GM10847 (cell line): Measurements from ENCODE around the gene SERPINB8.

ENCODE experiments used
- POLR2A ChIP-seq: IDR thresholded peaks from 2 replicates; pipeline ENCODE4 v1.6.1; 2011; ENCODE audit not compliant: insufficient read length; ENCODE audit errors: extremely low read depth

SERPINB8 gene, protein sequence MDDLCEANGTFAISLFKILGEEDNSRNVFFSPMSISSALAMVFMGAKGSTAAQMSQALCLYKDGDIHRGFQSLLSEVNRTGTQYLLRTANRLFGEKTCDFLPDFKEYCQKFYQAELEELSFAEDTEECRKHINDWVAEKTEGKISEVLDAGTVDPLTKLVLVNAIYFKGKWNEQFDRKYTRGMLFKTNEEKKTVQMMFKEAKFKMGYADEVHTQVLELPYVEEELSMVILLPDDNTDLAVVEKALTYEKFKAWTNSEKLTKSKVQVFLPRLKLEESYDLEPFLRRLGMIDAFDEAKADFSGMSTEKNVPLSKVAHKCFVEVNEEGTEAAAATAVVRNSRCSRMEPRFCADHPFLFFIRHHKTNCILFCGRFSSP

DNA sequence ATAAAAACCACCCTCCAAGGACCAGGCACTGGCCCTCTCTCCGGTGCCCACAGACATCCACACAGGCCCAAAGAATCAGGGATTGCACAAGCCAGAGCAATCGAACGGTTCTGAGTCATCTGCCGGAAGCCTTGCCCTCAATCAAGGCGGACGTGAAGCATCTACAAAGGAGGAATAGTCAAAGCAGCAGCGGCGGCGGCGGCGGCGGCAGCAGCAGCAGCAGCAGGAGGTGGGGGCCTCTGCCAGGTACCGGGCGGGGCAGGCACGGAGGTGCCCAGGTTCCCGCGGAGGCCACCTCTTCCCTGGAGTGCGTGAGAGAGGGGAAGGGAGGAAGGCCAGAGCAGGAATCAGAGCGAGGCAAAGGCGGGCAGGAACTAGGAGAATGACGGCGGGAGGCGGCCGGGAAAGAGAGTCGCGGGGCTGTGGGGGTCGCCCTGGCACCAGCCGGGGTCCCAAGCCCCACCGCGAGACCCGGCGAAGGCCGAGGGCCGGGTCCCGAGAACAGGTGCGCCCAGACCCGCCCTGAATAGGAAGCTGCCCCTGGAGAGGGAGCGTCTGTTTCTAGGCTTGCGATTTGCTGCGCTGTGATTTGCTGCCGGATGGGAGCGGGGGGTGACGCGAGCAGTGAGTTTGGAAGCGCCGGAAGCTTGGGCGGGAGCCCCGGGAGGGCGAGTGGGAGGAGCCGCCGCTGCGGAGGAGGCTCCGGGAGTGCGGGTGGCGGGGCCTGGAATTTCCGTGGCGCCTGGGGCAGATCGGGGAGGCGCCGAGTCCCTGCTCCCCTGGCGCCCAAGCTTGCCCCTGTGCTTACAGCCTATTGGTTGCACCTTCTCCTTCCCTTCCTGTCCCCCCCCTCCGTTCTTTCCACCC lies at the start of gene SERPINB8:
TSS of gene SERPINB8 (plus strand) at position 140 of the 867 bp plus-strand sequence. CDS start 8,228 bp downstream, outside the sequence.
- TF ChIP-seq POLR2A, result peak; percentile 62

DNA sequence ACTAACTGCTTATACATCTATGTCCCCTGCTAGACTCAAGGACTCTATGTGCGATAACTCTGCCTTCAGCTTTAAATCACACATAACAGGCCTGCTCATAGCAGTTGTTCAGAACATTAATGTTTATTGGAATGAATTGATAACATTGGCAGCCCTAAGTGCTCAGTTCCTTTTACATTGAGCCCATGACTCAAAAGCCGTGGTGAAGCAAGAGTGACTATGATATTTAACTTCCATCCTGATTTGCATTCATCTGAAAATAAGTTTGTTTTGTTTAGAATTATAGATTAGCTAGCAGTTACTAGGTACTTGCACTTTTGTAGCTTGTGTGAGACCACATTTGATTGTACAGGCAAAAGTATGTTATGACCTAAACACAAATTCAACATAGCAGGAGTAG lies 47.8 kb upstream of the SERPINB8 start:
- no peak for TF ChIP-seq POLR2A

DNA sequence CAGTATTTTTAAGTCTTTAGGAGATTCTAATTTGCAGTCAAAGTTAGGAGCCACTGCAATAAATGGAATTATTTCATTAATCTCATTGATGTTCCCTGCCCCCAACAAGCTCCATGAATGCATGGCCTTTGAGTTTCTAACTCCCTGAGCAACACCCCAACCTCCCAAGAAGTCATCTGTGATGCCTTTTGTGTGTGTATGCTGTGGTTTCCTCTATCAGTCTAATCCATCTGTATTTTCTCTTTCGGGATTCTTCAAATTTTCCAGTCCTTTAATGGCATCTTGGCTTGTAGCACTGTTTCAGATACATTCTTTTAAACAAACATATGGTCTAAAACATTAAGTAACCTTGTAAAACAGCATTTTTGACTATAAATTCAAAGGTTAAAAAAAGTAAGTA lies 45.3 kb upstream of the SERPINB8 start:
- no peak for TF ChIP-seq POLR2A

DNA sequence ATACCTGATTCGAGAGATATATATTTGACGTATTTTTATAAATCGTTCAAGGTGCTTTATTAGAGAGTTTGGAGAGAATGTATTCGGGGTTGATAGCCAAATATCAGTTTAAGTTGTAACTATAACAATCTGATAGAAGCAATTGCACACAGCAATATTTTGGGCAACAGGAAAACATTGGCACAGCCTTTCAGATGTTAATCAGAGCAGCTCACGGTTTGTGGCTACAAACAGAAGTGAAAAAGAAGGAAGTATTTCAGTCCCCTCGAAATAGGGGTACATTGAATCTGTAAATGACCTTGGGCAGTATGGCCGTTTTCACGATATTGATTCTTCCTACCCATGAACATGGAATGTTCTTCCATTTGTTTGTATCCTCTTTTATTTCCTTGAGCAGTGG lies 41.5 kb upstream of the SERPINB8 start:
- no peak for TF ChIP-seq POLR2A

DNA sequence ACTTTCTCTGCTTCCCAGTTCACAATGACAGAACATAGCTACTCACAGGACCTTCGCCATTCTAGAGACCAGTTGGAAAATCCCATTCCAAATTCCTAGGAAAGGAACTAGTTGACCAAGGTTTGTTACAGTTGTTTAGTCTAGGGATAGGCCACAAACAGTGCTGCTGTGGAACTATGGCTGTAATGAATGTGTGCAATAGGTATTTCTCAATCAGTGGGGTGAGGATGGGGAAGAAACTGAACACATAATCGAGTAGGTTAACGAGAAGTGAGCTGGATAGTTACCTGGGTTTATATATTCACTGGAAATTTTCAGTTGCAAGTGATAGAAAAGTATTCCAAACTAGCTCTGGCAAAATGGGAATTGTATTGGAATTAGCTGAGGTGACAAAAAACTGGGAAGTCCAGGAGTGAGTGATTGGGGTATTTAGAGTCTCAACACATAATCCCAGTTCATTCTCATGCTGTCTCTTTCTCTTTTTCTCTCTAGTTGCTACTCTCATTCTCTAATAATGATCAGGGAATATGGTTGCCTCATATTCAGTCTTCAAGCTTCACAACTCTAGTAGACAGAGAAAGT lies 39.0 kb upstream of the SERPINB8 start:
- TF ChIP-seq POLR2A, result no peak

DNA sequence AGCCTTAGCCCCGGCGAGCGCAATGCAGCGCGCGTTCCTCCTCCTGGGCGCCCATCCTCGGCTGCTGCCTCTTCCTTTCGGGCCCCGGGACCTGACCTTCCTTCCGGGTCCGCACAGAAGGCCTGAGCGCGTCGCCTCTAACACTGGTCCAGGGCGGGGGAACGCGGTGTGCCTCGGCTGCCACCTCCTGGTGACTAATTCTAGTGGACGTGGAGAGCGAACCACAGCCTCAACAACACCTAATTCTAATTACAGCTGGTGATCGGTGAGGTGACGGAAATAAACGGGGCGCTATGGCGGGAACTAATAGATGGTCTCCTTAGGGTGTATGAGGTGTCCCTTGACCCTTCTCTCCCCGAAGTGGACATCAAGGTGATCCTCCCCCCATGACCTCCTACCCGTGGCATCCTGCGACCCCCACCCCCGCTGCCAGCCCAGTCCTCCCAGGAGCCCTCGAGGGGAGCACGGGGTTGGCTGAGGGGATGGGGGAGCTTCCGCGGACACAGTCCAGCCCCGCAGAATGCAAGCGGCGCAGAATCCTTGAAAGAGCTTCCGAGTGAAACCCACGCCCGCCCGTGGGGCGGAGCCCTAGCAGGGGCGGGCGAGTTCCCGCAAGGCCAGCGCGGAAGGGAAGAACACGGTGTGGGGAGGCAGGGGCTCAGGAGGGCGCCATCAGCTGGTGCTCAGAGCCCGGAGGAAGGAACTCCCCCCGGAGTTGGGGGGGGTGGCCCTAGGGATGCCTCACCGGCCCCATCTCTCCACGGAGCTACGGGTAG lies 33.5 kb upstream of the SERPINB8 start:
- peak; percentile 29 for TF ChIP-seq POLR2A

DNA sequence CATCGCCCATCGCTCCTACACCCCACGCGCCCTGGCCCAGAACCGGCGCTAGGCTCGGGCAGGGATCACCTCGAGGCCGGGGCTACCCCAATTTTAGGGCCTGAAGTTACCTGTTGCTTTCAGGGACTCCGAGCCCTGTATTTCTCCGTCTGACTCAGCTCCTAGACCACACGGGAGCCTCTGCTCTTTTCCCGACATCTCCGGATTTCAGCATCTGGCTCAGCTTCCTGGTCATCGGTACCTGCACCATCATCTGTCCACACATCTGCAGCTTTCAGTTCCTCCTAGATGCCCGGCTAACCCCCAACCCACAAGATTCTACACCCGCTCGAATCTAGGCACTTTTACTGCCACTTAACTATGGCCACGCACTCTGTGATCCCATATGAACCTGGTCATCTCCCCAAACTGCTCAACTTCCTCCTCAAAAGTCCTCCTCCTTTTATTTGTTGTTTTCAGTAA lies 32.9 kb upstream of the SERPINB8 start:
- no peak for TF ChIP-seq POLR2A

DNA sequence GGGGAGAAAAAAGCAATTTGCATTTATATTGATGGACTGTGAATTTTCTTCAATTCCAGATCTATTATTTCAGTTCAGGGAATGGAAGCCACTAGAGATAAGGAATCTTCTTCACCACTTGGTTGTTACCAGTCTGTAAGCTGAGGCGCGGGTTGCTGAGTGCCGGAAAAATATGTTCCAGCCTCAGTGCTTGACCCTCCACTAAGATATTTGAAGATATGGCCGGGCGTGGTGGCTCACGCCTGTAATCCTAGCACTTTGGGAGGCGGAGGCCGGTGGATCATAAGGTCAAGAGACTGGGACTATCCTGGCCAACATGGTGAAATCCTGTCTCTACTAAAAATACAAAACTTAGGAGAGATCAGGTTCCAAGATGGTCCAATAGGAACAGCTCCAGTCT lies 29.9 kb upstream of the SERPINB8 start:
- TF ChIP-seq POLR2A, result no peak

DNA sequence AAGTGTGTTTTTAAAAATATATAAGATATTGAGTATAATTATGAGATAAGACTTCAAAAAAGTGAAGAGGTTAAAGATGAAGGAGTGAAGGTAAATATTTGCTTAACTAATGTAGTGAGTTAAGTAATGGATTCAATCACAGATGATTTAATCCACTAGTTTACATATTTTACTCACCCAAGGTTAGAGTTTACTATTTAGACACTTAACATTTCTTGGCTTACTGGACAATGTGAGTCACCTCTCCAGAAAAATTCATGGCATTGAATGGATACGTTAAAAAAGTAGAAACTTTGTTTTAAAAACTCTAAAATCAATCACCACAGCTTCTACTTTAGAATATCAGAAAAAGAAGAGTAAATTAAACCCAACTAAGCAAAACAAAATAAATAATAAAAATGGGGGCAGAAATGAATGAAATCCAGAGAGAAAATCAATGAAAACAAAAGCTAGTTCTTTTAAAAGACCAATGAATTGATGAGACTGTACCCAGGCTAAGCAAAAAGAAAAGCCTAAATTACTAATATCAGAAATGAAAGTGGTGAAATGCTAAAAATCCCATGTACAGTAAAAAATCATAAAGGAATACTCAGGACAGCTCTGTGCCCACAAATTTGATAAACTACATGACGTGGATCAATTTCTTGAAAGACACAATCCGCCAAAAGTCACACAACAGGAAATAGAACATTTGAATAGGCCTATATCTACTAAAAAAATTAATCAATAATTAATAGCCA lies 22.7 kb upstream of the SERPINB8 start:
- no peak for TF ChIP-seq POLR2A

DNA sequence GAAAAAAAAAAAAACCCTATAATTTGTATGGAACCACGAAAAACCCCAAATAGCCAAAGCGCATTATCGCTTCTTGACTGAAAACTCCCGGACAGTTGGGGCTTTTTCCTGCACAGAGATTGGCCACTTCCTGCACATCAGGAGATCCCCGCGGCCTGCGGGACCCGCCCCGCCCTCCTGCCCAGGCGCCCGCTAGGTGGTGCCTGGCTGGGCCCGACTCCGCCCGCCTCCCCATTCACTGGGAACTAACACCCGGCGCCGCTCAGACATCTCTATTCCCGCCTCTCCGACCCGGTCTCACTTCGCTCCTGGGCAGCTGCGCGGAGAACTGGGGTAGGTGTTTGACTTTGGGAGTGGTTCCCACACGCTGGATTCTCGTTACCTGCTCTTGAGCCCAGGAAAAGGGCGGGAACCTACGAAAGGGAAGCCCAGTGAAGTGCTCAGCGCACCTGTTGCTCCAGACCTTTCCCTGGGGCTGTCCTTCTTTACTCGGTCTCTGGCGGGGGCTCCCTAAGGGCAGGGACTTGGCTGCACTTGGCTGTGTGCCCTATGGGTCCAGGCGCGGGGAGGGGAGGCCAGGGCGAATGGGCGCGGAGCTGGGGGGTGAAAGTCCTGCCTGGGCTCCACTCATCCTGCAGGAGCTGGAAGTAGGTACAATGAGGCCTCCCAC lies 20.7 kb upstream of the SERPINB8 start, which contains the start of gene HMSD:
TSS of gene HMSD (plus strand) at position 234 of the 670 bp plus-strand sequence. CDS start 4,155 bp downstream, outside the sequence.
- peak; percentile 57 for TF ChIP-seq POLR2A

DNA sequence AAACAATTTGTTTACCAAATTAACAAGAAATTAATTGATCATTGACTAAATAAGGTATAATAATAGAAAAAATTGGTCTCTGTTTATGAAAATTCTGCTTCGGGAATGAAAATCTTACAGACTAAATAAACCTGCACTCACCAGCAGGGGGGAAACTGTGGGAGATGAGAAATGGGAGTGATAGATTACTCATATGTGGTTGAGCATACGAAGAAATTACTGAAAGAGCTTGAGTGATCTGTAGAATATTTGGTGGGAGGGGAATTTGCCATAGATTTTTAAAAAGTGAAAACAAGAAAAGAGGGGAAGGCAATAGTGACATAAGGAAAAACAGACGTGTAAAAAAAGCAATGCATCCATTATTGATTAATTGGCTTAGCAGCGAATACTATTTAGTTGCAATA lies 18.6 kb upstream of the SERPINB8 start:
- TF ChIP-seq POLR2A, result no peak

DNA sequence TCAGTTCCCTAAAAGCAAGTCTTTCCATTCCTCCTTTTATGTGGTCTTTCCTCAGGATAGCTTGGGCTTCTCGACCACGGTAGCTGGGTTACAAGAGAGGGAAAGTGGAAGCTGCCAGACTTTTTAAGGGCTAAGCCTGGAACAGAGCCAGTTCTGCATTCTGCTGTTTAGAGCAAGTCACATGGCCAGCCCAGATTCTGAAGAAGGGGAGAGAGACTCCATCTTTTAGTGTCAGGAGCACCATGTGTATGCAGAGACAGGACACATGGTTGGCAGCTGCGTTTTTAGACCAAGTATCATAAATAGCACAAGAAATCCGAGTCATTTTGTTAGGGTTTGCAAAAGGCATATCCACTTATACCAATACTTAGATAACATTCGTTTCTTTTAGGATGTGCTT lies 16.1 kb upstream of the SERPINB8 start:
- TF ChIP-seq POLR2A, result no peak

DNA sequence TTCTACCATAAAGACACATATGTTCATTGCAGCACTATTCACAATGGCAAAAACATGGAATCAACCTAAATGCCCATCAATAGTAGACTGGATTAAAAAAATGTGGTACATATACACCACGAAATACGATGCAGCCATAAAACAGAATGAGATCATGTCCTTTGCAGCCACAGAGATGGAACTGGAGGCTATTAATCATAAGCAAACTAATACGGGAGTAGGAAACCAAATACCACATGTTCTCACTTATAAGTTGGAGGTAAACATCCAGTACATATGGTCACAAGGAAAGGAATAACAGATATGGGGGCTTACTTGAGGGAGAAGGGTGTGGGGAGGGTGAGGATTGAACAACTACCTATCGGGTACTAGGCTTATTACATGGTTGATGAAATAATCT lies 13.1 kb upstream of the SERPINB8 start:
- no peak for TF ChIP-seq POLR2A

DNA sequence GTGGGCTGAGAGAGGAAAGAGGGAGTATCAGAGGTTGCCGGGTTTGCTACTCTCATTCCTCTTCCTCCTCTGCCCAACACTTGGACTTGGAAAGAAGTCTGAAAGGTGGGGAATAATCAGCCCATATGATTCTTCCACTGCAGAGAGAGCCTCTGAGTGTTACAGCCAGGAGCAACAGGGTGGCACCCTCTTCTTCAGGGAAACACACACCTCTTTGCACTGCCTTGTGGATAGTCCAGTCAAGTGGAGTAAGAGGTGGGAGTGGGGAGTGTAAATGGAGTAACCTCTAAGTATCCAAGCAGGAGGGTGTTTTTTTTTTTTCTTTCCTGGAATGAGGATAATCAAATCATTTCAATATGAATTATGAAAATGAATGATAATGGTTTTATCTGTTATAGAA lies 9.0 kb upstream of the SERPINB8 start:
- no peak for TF ChIP-seq POLR2A
